Lung microvascular endothelial cell (primary cell): ENCODE data around the gene SANBR. TPM values are rescaled to one million over a fixed set of nuclear protein-coding genes. Genes with fewer than 3 reads are reported as not detected.
"Not testable (repeated sequence)": the region's sequence is repeated elsewhere in the genome, so short reads cannot be mapped to it uniquely, and the experiment has no call there.

Experiments used
- DNase-seq, 2 donors: peaks; one replicate each; pipeline versions ENCODE4 v3.0.0 to v3.0.0-alpha.2; 2010; ENCODE audit warnings: low read depth in 2 of 2
- total RNA-seq: library from RNA; depleted of rRNA; stranded (reverse); fragments of >200 nt; gene quantifications from 2 replicates; pipeline ENCODE4 v1.2.1, GENCODE V29; 2014

The SANBR gene
- total RNA-seq: 7.8 and 15.1 TPM in 2 replicates

DNA sequence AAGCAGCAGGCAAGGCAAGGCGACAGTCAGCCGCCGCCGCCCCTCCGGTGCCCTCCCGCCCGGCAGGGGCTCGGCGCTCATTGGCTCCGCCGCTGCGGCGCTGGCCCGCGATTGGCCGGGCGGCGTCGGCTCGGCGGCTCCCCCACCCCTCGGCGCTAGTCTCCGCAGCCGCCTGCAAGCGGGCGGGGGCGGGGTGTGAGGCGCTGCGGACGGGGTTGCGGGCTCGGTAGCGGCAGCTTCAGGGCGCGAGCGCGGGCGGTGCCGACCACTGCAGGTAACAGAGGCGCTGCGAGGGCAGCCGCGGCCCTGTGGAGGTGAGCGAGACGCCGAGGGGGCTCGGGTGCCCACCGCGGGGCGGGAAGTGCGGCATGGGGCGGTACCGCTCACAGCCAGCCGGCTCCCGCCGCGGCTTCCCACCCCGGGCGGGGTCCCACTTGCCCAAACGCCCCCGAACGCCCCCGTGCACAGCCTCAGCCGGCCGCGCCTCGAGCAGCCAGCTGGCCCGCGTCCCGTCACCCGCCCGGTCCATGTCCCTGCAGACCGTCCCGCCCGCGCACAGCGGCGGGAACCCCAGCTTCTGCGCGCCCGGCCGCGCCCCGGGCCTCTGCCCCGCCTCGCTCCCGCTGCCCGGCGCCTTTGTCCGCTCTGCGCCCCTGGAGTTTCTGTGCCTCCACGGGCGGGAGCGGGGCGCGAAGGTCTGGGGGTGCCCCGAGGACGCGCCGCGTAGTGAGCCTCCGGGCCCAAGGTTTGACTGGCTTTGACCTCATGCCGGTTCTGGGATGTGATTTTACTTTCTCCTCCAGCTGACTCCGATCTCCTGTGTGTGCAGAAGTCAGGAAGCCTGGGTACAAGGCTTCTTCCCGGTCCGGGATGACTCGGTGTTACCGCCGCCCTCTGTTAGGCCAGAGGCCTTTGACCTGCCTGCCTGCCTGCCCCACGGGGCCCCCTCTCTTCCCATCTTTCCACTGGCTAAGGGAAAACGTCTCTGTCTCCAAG, at the start of gene SANBR:
SANBR (plus strand) TSS at position 158 of the 996 bp plus-strand sequence. CDS start 4,480 bp downstream, outside the sequence.
- DNase-seq: peak; percentile 85 to 88

DNA sequence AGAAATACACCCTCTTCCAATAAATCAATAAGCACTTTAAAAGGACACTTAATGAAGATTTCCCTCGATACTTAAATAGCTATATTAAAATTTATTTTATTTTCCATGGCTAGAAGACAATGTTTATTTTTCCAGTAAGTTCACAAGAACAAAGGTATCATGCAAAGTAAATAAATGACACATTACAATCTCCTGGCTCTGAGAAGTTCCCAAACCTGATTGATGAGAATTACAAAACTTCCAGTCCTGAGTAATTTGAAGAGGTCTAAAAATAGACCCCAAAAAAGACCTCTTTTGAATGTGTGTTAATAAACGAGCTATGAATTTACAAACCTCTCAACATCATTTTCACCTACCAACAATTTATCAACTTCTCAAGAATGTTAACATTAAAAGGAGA, 49.7 kb upstream of the SANBR start:
- DNase-seq: no peak

DNA sequence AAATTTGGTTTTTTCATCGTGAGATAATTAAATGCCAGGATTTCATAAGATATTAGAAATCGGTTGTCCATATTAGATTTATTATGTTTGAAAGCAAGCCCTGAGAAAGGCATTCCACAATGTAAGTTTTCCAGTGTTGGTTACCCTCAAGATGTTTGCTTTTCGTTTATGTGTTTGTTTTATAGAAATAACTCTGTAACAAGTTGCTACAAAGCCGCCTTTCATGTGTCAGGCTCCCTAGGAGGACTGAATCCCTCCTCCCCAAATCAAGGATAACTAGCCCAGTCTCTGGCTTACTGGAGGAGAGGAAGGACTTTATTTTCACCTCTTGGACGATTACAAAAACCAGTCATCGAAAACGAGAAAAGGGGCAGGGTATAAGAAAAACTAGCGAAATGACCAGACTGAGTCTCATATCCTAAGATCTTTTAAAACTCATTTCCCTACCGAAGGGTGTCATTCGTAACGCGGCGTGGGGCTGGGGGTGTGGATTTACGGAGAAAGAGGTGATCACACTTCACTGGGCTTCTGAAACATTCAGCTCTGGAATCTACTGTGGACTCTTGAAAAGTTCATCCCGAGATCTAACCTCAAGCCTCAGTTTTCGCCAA, 49.2 kb upstream of the SANBR start:
- DNase-seq: no peak

DNA sequence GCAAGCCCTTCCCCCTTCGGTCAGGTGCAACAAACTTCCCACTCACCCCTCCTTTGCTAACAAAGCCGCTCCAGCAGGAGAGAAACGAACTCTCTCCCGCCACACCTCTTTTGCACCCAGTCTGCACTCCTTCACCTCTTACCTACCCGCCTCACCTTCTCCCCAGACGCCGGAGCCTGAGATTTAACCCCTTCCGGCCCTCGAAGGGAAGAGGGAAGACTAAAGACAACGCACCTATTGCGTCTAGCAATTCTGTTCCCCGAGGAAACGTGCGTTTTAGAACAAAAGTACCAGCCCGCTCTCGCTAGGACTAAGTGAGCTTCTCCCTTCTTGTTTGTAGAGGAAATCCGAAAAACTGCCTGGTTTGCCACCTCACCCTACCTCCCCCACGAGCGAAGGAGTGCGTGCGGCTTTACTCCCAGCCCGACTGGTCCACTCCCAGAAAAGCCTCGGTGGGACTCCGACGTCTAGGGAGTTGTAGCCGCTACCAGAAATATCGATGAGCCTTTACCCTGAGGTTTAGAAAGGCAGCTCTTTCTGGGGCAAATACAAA, 48.6 kb upstream of the SANBR start:
- DNase-seq: peak; percentile 73 to 76

DNA sequence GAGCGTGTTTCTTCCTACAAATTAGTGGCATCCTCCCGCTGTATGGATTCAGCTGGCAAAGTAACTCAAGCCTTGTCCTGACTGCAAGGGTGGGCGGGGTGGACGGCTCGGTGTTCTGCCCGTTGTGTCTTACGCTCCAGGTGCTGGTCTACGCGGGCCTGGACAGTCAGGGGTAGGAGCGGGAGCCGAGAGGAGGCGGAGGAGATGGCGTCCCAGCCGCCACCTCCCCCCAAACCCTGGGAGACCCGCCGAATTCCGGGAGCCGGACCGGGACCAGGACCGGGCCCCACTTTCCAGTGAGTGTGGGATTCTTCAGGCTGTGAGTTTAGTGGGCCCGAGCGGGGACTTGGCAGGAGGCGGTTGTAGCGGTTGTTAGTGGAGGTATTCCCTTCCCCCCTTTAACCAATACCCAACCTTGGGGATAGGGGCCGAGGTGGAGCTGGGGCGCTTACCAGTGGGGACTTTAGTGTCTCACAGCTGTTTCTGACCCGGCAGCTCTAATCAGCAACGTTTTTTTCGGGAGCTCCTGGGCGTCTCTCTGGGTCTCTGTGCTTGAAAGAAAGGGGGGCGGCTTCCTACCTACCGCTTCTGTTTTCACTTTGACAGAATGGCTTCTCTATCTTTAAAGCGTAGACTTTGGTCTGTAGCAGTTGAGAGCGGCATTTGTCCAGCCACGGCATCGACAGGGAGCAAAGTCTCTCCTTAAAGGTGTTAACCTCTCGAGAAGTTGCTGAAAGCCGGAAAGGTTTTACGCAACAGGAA, 47.9 kb upstream of the SANBR start, which contains the start of the genes PEX13 and PUS10:
PEX13 (plus strand) TSS at position 165 of the 762 bp plus-strand sequence; CDS start at position 205, 40 bp downstream.
PUS10 (minus strand) TSS at position 700 of the 762 bp plus-strand sequence. CDS start 6,365 bp downstream, outside the sequence.
- DNase-seq: peak; percentile 75 to 81

DNA sequence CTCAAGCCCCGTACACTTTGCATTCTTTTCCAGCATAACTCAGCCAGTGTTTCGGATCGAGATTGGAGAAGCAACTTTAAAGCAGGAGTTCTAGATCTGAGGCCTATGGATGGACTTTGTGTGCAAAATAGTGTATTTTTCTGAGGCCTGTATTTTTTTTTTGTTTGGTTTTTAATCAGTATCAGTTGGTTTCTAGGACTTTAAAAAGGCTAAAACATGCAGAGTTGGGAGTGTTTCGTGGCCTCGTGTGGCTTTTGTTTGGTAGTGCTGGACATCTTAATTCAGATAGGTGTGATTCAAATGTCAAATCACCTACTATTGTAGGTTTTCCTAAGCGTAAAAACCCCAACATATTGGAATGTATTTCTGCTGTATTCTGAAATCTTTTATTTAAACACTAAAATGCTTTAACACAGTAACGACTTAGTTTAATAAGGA, 47.3 kb upstream of the SANBR start:
- DNase-seq: no peak

DNA sequence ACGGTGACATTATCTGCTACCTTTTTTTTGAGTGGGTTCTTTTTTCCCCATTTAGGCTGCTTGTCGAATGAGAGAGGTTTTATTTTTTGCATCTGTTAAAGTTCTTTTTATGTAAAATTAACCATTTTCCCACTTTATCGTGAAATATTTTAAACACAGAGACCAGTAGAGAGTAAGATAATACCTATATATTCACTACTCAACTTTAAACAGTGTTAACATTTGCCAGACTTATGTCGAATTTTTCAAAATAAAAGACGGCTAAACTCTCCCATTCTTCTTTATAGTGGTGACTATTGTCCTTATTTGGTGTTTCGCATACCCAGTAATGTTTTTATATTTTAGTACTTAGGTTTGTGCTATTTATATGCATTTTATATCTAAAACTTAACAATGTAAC, 46.9 kb upstream of the SANBR start:
- no peak for DNase-seq

DNA sequence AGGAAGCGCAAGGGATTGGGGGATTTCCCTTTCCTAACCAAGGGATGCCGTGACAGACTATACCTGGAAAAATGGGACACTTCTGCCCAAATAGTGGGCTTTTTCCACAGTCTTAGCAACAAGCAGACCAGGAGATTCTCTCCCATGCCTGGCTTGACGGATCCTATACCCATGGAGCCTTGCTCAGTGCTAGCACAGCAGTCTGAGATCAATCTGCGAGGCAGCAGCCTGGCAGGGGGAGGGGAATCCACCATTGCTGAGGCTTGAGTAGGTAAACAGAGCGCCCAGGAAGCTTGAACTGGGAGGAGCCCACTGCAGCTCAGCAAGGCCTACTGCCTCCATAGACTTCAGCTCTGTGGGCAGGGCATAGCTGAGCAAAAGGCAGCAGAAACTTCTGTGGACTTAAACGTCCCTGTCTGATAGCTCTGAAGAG, 44.4 kb upstream of the SANBR start:
- DNase-seq: no peak

DNA sequence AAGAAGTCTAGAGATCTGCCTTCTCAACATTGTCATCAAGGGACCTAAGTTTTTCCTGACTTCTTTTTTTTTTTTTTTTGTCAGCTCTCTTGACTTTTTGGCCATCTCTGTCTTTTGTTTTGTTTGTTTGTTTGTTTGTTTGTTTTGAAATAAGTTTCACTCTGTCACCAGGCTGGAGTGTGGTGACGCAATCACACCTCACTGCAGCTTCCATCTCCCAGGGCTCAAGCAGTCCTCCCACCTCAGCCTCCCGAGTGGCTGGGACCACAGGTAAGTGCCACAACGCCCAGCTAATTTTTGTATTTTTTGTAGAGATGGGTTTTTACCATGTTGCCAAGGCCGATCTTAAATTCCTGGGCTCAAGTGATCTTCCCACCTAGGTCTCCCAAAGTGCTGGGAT, 42.0 kb upstream of the SANBR start:
- DNase-seq: no peak

DNA sequence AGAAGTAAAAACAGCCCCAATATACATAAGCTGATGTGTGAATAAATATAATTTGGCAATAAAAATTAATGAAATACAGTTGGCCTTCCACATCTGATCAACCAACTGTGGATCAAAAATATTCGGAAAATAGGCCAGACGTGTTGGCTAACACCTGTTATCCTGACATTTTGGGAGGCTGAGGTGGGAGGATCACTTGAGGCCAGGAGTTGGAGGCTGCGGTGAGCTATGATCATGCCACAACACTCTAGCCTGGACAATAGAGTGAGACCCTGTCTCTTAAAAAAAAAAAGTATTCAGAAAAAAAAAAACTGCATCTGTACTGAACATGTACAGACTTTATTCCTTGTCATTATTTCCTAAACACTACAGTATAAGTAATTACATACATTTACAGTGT, 36.1 kb upstream of the SANBR start:
- DNase-seq: no peak

DNA sequence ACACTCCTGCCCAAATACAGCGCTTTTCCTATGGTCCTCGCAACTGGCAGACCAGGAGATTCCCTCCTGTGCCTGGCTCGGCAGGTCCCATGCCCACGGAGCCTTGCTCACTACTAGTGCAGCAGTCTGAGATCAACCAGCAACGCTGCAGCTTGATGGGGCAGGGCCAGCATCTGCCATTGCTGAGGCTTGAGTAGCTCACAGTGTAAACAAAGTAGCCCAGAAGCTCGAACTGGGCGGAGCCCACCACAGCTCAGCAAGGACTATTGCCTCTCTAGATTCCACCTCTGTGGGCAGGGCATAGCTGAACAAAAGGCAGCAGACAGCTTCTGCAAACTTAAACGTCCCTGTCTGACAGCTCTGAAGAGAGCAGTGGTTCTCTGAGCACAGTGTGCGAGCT, 31.1 kb upstream of the SANBR start:
- not testable (repeated sequence) for DNase-seq

DNA sequence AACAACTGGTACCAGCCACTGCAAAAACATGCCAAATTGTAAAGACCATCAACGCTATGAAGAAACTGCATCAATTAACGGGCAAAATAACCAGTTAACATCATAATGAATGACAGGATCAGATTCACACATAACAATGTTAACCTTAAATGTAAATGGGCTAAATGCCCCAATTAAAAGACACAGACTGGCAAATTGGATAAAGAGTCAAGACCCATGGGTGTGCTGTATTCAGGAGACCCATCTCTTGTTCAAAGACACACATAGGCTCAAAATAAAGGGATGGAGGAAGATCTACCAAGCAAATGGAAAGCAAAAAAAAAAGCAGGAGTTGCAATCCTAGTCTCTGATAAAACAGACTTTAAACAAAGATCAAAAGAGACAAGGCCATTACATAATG, 29.0 kb upstream of the SANBR start:
- not testable (repeated sequence) for DNase-seq

DNA sequence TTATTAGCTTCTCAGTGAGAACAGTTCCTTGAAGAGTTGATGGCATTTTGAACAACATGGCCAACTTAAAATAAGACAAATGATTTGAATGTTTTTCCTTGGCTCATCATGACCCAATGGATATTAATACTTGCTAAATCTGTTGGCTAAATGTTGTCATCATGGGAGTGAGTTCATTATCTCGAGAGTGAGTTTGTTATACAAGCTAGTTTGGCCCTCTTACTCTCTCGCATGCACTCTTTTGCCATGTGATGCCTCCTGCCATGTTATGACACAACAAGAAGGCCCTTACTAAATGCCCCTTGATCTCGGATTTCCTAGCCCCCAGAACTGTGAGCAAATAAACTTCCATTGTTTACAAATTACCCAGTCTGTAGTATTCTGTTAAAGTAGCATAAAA, 22.9 kb upstream of the SANBR start:
- DNase-seq: no peak

DNA sequence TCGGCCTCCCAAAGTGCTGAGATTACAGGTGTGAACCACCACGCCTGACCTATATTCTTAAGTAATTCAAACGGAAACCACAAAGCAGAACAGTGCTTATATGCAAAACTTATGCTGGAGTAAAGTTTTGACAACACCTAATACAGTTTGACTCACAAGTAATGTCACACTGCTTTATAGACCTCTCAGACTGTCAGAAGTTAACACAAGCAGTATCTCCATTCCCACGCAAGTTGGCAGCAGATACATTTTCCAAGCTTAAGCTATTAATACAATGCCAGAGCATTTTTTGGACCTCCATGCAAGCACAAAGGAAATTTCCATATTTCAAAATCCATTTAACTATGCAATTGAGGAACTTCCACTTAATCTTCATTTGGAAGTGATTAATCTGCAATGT, 21.0 kb upstream of the SANBR start:
- DNase-seq: peak in 1 of 2 donors; percentile 56

DNA sequence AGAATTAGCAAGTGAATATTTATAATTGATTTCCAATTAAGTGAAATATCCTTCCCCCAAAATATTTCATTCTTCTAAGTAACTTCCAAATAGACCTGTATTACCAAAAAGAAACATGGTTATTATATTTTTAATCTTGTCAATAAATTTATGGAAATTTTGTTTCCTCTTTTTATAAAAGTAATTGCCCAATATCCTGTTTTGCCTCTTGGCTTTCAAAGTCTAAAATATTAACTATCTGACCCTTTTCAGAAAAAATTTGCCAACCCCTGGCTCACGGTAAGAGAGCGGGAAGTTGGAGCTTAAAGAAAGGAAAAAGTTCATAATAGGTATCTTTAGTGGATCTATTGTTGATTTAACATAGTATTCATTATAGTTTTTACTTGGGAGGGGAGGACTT, 20.4 kb upstream of the SANBR start:
- DNase-seq: peak in 1 of 2 donors; percentile 8

DNA sequence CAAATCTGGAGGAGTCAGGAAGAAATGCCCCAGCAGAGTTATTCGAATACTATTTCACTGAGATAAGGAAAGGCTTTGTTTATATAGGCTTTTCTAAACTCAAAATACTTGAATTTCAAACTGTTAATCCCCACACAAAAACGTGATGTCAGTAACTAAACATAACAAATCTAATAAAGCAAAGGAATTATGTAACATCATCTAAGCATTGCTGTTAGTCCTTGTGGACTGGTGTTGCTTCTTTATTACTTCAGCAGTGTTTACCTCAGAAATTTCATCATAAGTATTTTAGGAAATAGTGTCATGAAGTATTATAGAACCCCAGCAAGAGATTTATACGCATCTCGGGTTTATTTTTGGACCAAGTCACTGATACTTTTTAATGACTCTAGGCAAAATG, 19.7 kb upstream of the SANBR start:
- no peak for DNase-seq

DNA sequence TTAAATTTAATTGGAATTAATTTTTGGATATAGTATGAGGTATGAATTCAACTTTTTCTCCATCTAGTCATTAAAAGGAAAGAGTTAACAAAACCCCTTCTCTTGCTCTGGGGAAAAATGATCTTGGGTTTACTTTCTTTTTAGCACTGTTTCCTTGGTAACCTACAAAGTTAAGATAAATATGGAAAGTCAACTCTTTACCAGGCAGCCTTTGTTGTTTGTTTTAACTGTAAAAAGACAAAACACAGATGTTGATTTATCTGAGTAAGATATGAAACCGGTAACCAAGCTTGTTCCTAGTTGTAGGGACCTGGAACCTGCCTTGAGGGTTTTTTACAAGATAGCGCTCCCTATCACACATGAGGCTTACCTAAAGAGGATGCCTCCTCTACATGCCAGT, 10.1 kb upstream of the SANBR start:
- peak in 1 of 2 donors; percentile 7 for DNase-seq

DNA sequence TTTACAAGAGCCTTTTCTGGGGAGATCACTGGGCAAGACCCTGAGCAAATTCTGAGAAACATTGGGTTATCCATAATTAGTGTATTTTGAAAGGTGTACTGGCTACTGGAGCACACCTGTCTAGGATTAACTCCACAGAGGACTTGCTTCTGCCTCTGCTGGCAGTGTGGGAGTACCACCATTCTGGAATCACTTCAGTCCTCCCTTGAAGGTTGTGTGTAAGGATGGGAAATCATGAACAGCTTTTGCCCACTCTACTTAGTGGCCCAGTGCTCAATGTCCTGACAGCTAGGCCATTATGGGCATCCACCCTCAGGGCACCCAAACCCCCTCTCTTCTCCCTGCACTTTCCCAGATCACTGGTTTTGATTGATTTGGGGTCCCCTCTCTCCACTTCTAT, 8.1 kb upstream of the SANBR start:
- DNase-seq: no peak

DNA sequence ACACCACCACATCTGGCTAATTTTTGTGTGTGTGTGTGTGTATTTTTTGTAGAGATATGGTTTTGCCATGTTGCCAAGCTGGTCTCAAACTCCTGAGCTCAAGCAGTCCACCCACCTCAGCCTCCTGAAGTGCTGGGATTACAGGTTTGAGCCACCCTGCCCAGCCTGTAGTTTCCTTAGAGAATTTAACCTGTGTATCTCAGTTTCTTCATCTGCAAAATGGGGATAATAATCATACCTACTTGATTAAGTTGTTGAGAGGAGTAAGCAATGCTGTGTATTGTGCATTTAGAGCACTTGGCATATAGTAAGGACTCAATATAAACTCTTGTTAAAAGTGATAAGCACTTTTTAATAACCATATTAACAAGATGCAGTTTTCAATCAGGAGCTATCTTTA, 6.3 kb upstream of the SANBR start:
- no peak for DNase-seq

DNA sequence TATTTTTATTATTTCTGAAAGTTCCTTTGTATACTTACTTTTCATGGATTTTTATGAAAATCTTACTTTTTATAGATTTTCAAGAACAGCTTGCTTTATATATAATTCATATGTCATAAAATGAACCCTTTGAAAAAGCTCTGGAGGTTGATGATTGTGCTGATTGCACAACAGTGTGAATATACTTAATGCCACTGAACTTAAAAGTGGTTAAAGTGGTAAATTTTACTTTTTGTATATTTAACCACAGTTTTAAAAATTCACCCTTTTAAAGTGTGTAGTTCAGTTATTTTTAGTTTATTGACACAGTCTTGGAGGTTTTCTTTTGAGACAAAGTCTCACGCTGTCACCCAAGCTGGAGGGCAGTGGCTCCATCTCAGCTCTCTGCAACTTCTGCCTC, 8.4 kb downstream of the SANBR start:
- DNase-seq: no peak

DNA sequence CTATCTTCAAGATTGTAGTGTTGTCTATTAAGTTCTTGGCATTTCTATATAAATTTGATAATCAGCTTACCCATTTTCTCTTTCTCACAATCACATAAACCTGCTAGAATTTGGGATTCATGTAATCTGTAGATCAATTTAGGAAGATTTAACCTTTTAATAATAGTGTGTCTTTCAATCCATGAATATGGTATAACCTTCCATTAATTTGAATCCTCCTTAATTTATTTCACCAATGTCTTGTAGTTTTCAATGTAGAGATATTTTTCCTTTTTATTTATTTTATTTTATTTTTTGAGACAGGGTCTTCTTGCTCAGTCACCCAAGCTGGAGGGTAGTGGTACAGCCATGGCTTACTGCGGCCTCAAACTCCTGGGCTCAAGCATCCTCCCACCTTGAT, 20.2 kb downstream of the SANBR start:
- no peak for DNase-seq
